ENCODE data around the gene KLHL36. TPM values are rescaled to one million over a fixed set of nuclear protein-coding genes. Genes with fewer than 3 reads are reported as not detected.

Gene KLHL36
- total RNA-seq, 1 donor from 2014 or later: 76.2 TPM

DNA sequence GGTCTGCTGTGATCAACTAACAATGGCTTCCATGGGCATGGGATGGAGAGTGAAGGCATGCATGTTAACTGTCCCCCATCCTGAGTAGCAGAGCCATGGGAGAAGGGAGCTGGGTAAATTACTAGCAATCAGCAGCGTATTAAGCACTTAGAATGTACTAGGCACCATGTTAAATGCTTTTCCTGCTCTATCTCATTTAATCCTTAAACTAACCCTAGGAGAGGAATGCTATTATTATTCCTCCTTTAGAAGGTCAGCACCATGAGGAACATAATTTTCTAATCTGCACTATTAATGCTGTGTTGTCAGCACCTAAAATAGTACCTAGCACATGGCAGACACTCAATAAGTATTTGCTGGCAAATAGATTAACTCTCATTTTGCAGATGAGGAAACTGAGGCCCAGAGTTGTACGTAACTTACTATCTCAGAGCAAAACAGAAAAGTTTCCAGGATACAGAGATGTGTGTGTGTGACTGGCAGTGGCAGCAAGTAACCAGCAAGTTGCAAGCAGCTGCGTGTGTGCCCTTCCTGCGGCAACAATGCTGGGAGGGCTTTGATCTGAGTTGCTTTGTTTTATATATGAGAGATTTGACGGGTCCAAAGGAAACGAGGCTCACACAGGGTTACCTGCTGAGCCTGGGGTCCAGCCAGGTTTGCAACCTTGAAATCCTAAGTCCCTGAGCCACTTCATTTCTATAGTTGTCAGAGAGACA, 6.5 kb upstream of the KLHL36 start:
- DNase-seq (ENCODE audit: low spot score): no peak

DNA sequence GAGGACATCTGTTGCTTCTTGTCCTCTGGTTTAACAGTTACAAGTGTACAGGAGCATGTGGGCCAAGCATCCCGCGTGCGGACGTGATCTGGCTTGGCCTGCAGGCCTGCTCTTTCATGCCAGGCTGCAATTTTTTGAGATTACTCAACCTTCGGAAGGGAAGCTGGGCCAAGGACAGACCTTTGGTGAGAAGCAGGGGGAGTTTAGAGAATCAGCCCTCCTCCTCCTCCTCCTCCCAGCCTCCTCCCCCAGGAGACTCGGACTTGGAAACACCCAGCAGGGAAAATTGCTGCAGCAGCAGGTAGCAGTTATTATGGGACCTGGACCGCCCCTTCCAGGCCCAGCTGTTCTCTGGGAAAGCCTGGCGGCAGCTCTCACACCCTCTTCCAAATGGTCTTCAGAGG, 5.1 kb upstream of the KLHL36 start:
- peak; percentile 68 for DNase-seq (ENCODE audit: low spot score)

GRCh38 chr16:84643674-84644073, 4.6 kb upstream of the KLHL36 start:
- no peak for DNase-seq (ENCODE audit: low spot score)

GRCh38 chr16:84648595-84649510, 542 bp downstream of the KLHL36 start:
- peak; percentile 29 for DNase-seq (ENCODE audit: low spot score)

DNA sequence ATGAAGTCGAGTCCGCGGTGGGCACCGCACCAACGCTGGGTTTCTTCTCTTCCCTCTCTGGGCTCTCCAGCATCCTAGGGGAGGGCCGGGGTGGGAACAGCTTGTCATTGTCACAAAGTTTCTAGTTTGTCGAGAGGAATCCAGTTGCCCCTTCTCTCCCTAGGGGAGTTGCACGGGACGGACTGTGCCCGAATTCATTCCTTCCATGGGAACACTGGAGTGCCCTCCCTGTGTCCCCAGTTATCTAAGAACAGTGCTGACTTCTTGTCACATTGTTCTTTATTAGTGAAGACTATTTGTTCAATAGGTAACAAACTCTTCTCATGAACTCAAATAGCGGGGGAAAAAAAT, 1.2 kb downstream of the KLHL36 start:
- no peak for DNase-seq (ENCODE audit: low spot score)

DNA sequence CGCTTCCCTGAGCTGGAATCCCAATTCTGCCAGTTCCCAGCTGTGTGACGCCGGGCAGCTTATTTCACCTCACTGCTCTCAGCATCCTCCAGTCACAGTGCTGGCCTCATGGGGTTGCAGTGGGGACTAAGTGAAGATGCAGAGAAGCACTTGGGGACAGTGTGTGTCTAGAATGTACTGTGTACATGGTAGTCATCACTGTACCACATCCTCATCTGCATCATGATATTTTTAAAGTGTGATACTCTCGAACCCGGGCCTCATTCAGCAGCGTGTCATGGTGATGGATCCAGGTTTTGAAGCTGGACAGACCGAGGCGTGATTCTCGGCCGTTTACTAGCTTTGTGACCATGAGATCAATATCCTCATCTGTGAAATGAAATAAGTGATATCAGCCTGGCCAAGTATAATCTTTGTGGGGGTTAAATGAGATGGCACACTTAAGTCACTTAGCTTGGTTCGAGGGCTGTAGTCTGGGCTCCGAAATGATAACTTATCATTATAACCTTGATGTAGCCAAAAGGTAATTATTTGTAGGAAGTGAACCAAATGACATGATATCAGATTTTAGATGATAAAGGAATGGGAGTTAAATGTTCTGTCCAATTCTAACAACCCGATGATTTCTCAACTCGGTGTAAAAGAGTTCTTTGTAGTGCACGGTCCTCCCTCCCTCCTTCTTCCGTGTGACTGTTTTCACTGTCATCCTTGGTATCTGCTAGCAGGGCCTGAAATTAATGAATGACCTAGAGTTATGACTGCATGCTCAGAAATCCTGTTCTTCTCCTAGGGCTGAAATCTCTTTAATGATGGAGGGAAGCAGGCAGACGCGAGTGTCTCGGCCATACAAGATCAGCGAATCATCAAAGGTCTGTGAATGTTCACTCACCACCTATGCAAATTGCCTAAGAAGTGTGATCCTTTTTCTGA, 2.0 kb downstream of the KLHL36 start:
- no peak for DNase-seq (ENCODE audit: low spot score)

GRCh38 chr16:84652566-84652965, 4.3 kb downstream of the KLHL36 start:
- no peak for DNase-seq (ENCODE audit: low spot score)

DNA sequence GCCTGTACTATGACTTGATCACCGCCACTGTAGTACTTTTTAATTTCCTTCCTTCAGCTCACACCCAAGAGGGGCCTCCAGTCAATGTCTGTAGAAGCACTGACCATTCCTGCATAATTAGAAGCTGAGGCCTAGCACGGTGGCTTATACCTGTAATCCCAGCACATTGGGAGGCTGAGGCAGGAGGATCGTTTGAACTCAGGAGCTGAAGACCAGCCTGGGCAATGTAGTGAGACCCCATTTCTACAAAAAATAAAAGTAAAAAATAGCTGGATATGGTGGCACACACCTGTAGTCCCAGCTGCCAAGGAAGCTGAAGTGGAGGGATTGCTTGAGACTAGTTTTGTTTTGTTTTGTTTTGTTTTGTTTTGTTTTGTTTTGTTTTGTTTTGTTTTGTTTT, 5.9 kb downstream of the KLHL36 start:
- no peak for DNase-seq (ENCODE audit: low spot score)

DNA sequence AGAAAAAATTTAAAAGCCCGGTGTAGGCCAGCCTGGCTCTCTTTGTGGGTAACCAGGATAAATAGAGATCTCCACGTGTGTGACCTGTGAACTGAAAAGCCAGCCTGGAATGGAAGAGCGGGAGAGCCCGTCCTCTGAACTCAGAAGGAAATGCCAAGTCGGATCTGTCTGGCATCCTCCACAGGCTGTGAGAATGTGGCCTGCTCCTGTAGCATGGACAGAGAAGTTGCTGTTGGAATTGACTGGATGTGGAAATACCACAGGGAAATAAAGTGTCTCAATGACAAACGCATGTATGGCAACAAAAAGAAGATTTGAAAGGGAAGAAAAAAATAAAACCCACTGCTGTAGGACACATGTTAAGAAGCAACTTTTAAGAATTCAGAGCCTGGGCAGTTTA, 6.7 kb downstream of the KLHL36 start:
- DNase-seq (ENCODE audit: low spot score): no peak

DNA sequence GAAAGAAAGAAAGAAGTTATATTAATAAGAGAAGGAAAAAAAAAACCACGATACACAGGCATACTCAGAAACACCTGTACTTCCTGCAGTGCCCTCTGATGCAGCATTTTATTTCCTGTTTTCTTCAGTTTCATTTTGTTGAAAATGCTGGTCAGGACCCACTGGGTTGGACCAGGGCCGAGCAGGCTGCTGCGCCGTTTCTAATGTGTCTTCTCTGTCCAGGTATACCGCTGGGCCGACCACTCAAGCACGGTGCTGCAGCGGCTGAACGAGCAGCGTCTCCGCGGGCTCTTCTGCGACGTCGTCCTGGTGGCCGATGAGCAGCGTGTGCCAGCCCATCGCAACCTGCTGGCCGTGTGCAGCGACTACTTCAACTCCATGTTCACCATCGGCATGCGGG, 8.3 kb downstream of the KLHL36 start:
- DNase-seq (ENCODE audit: low spot score): no peak

DNA sequence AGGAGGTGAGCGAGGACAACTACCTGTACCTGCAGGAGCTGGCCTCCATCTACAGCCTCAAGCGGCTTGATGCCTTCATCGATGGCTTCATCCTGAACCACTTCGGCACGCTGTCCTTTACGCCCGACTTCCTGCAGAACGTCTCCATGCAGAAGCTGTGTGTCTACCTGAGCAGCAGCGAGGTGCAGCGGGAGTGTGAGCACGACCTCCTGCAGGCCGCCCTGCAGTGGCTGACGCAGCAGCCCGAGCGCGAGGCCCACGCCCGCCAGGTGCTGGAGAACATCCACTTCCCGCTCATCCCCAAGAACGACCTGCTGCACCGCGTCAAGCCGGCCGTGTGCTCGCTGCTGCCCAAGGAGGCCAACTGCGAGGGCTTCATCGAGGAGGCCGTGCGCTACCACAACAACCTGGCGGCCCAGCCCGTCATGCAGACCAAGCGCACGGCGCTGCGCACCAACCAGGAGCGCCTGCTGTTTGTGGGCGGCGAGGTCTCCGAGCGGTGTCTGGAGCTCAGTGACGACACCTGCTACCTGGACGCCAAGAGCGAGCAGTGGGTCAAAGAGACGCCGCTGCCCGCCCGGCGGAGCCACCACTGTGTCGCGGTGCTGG, 9.0 kb downstream of the KLHL36 start:
- no peak for DNase-seq (ENCODE audit: low spot score)

DNA sequence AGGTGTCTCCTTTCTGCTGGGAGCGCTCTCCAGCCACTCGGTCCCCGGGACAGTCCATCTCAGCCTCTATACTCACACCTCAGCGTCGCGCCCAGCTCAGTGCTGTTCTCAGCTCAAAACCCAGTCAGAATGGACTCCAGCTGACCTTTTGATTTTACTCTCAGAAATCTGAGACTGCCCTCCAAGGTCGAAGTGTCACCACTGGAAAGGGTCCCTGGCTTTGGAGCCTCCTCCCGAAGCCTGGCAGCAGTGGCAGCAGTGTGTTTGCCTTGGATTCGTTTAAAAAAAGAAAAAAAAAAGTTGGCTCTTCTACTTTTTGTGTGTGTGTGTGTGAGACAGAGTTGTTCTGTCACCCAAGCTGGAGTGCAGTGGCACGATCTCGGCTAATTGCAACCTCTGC, 10.4 kb downstream of the KLHL36 start:
- DNase-seq (ENCODE audit: low spot score): no peak

- DNase-seq (ENCODE audit: low spot score): no peak
Observed at GRCh38 chr16:84659656-84660300, 11.5 kb downstream of the KLHL36 start.

DNA sequence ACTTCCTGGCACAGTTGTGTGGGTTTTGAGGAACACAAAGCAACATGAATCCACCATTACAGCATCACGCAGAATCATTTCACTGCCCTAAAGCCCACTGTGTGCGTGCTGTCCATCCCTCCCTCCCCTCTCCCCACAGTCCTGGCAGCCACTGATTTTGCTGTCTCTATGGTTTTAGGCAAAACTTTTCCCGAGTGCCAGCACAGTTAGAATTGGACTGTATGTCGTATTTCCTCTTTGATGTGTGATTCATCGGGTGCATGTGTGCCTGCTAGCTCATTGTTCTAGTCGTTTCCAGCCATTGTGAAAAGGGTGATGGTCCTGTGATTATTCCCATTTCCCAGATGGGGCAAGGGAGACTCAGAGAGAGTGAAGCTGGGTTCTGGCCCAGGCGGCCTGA, 12.7 kb downstream of the KLHL36 start:
- no peak for DNase-seq (ENCODE audit: low spot score)

DNA sequence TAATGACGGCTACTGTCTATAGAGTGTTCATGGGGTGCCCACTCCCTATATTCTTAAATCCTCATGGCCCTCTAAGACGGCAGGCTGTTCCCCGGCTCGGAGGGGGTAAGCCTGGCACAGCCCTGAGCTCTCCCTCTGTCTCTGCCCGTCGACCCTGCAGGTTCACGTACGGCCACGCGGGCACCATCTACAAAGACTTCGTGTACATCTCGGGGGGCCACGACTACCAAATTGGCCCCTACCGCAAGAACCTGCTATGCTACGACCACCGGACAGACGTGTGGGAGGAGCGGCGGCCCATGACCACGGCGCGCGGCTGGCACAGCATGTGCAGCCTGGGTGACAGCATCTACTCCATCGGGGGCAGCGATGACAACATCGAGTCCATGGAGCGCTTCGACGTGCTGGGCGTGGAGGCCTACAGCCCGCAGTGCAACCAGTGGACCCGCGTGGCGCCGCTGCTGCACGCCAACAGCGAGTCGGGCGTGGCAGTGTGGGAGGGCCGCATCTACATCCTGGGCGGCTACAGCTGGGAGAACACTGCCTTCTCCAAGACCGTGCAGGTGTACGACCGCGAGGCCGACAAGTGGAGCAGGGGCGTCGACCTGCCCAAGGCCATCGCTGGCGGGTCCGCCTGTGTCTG, 13.2 kb downstream of the KLHL36 start:
- no peak for DNase-seq (ENCODE audit: low spot score)

DNA sequence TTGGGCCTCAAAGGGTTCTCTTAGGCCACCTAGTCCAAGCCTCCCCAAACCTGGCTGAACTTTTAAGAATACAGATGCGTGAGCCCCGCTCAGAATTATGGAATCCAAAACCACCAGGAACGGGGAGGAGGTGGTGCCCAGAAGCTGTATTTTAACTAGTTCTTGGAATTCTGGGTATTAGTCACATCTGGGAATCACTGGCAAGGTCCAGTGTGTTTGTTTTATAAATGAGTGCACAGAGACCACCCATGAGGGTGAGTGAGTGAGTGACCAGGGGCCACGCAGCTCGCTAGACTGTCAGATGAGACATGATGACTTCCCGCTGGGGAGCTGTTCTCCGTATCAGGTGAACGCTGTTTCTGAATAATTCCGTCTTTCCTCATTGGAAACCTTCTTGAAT, 14.2 kb downstream of the KLHL36 start:
- no peak for DNase-seq (ENCODE audit: low spot score)

GRCh38 chr16:84663433-84664101, 15.3 kb downstream of the KLHL36 start:
- DNase-seq (ENCODE audit: low spot score): no peak

DNA sequence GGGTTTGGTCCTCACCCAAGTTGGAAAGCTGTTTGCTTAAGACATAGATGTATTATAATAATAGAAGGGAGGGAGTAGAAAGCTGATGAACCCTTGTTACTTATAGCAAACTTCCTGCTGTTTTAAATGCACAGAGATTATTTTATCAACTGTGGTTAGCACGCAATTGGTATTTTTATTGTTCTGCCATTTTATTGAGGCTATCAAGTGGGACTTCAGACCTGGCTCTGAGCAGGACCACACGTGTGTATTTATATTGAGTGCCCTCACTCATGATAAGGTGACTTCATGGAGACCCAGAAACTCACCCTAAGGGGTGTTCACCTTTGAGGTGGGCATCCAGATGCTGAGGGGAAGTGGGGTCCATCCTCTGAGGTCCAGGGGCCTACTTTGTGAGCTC, 17.0 kb downstream of the KLHL36 start:
- no peak for DNase-seq (ENCODE audit: low spot score)

GRCh38 chr16:84665843-84666242, 17.5 kb downstream of the KLHL36 start:
- DNase-seq (ENCODE audit: low spot score): no peak

All from mucosa of gallbladder (tissue), 1 donor.